Measurements from ENCODE around the gene MTCL1.
A peak's percentile ranks its signal among the peaks of the same experiment; 100 is the strongest.

- TF ChIP-seq, protein P1, sequence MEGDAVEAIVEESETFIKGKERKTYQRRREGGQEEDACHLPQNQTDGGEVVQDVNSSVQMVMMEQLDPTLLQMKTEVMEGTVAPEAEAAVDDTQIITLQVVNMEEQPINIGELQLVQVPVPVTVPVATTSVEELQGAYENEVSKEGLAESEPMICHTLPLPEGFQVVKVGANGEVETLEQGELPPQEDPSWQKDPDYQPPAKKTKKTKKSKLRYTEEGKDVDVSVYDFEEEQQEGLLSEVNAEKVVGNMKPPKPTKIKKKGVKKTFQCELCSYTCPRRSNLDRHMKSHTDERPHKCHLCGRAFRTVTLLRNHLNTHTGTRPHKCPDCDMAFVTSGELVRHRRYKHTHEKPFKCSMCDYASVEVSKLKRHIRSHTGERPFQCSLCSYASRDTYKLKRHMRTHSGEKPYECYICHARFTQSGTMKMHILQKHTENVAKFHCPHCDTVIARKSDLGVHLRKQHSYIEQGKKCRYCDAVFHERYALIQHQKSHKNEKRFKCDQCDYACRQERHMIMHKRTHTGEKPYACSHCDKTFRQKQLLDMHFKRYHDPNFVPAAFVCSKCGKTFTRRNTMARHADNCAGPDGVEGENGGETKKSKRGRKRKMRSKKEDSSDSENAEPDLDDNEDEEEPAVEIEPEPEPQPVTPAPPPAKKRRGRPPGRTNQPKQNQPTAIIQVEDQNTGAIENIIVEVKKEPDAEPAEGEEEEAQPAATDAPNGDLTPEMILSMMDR (IDR thresholded peaks at IDR 0.05): peak; percentile 88 to 98 (median 92)
- TF ChIP-seq POLR2A (IDR thresholded peaks at IDR 0.05): no peak
Measured at GRCh38 chr18:8696749-8697211, 8.6 kb upstream of the MTCL1 start.

Data from heart left ventricle (tissue), 13 donors.